Measurements from ENCODE around the gene DCAF4. TPM values are rescaled to one million over a fixed set of nuclear protein-coding genes. Genes with fewer than 3 reads are reported as not detected.

The DCAF4 gene
- total and polyA plus RNA-seq, 2 experiments from 2014 or later = 11.0 to 23.2 TPM

DNA sequence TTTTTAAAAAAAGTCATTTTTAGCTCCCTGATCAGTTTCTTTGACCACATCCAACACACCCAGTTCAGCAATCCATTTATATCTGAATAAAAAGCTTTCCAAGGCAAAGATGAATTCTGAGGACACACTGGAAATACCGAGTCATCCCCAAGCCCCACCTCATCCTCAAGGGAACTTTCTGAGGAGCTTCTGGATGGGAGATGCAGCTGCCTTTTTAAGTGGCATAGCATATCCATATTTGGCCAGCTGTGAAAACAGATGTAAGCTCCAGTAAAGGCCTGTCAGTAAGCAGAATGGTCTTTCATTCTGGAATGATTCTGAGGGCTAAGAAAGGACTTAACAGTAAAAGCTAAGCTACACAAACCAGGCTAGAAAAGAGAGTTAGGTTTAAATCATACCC lies 82.2 kb downstream of the DCAF4 start:
- no peaks in the 10 kb centered on the region for H3K36me3 ChIP-seq
- H3K27me3 ChIP-seq = no peaks in the 10 kb centered on the region
- TF ChIP-seq, protein P1, sequence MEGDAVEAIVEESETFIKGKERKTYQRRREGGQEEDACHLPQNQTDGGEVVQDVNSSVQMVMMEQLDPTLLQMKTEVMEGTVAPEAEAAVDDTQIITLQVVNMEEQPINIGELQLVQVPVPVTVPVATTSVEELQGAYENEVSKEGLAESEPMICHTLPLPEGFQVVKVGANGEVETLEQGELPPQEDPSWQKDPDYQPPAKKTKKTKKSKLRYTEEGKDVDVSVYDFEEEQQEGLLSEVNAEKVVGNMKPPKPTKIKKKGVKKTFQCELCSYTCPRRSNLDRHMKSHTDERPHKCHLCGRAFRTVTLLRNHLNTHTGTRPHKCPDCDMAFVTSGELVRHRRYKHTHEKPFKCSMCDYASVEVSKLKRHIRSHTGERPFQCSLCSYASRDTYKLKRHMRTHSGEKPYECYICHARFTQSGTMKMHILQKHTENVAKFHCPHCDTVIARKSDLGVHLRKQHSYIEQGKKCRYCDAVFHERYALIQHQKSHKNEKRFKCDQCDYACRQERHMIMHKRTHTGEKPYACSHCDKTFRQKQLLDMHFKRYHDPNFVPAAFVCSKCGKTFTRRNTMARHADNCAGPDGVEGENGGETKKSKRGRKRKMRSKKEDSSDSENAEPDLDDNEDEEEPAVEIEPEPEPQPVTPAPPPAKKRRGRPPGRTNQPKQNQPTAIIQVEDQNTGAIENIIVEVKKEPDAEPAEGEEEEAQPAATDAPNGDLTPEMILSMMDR (IDR thresholded peaks at IDR 0.05; ENCODE audit: low read depth, low read length) = no peak
- H3K9me3 ChIP-seq (ENCODE audit: low read depth) = no peaks in the 10 kb centered on the region
- H3K4me1 ChIP-seq (ENCODE audit: low read depth) = peaks cover 5% of the 10 kb centered on the region
- H3K27ac ChIP-seq = peak overlapping the region; percentile 60
- H3K4me3 ChIP-seq = no peak overlapping the region
- peak in 1 of 2 donors; percentile 34 for DNase-seq (ENCODE audit: low read depth in 1 of 2, low spot score in 1 of 2)

Other genes starting within 250 kb of the DCAF4 start
- 40.8 and 84.8 TPM in 2 replicates for gene DPF3, start 32.4 kb upstream of the DCAF4 start, total RNA-seq
- 25.9 and 32.9 TPM in 2 replicates for gene DPF3, start 32.4 kb upstream of the DCAF4 start, polyA plus RNA-seq
- 16.6 and 18.2 TPM in 2 replicates for gene ZFYVE1, start 100.6 kb downstream of the DCAF4 start, total RNA-seq
- gene ZFYVE1, start 100.6 kb downstream of the DCAF4 start, polyA plus RNA-seq = 18.5 and 18.8 TPM in 2 replicates
- 27.8 and 66.8 TPM in 2 replicates for gene RBM25, start 132.1 kb downstream of the DCAF4 start, total RNA-seq
- 65.6 and 86.4 TPM in 2 replicates for gene RBM25, start 132.1 kb downstream of the DCAF4 start, polyA plus RNA-seq
- gene PSEN1, start 210.0 kb downstream of the DCAF4 start, total RNA-seq = 31.7 and 36.3 TPM in 2 replicates
- 48.8 and 49.7 TPM in 2 replicates for gene PSEN1, start 210.0 kb downstream of the DCAF4 start, polyA plus RNA-seq